Trophoblast cell (in vitro differentiated cells and primary cell): ENCODE data around the gene HSPE1.

ENCODE experiments used
- DNase-seq, 2 donors: peaks; one replicate each; pipeline ENCODE4 v3.0.0-alpha.2; 2016
- H2AFZ ChIP-seq: 2 replicates; pipeline ENCODE4 v1.6.1; 2013; ENCODE audit warnings: low read length, moderate library complexity, mild to moderate bottlenecking; ENCODE audit not compliant: insufficient read depth, poor library complexity
- H2AK5ac ChIP-seq: 2 replicates; pipeline ENCODE4 v1.6.1; 2013; ENCODE audit warnings: mild to moderate bottlenecking, low read length
- H2BK120ac ChIP-seq: 2 replicates; pipeline ENCODE4 v1.6.1; 2013; ENCODE audit warnings: low read length, mild to moderate bottlenecking, moderate library complexity; ENCODE audit not compliant: insufficient read depth, poor library complexity
- H2BK12ac ChIP-seq: 2 replicates; pipeline ENCODE4 v1.6.1; 2013; ENCODE audit warnings: mild to moderate bottlenecking, low read length, moderate library complexity
- H2BK5ac ChIP-seq: 2 replicates; pipeline ENCODE4 v1.6.1; 2013; ENCODE audit warnings: low read length, low read depth, moderate library complexity, mild to moderate bottlenecking; ENCODE audit not compliant: poor library complexity
- H3K14ac ChIP-seq: 2 replicates; pipeline ENCODE4 v1.6.1; 2013; ENCODE audit warnings: mild to moderate bottlenecking, low read length
- H3K18ac ChIP-seq: 2 replicates; pipeline ENCODE4 v1.6.1; 2013; ENCODE audit warnings: mild to moderate bottlenecking, low read length
- H3K23ac ChIP-seq: 2 replicates; pipeline ENCODE4 v1.6.1; 2013; ENCODE audit warnings: low read length
- H3K27ac ChIP-seq: 2 replicates; pipeline ENCODE4 v1.5.1; 2013; ENCODE audit warnings: low read depth, mild to moderate bottlenecking, inconsistent platforms, low read length, moderate library complexity
- H3K27me3 ChIP-seq: 2 replicates; pipeline ENCODE4 v1.6.1; 2013; ENCODE audit warnings: inconsistent platforms, mild to moderate bottlenecking, low read length, moderate library complexity; ENCODE audit not compliant: insufficient read depth
- H3K36me3 ChIP-seq, 2 experiments: 1 replicate in 1 of 2; 2 replicates in 1 of 2; pipeline ENCODE4 v1.6.1; 2013; ENCODE audit warnings: low read length in 2 of 2, mild to moderate bottlenecking in 2 of 2, moderate library complexity in 1 of 2; ENCODE audit not compliant: insufficient read depth in 2 of 2, control insufficient read depth in 1 of 2
- H3K4ac ChIP-seq: 2 replicates; pipeline ENCODE4 v1.6.1; 2013; ENCODE audit warnings: low read depth, mild to moderate bottlenecking, low read length, moderate library complexity
- H3K4me1 ChIP-seq, 2 experiments: 1 replicate in 1 of 2; 2 replicates in 1 of 2; pipeline ENCODE4 v1.6.1; 2013; ENCODE audit warnings: low read length in 2 of 2, mild to moderate bottlenecking in 2 of 2, moderate library complexity in 1 of 2; ENCODE audit not compliant: insufficient read depth in 2 of 2, control insufficient read depth in 1 of 2
- H3K4me2 ChIP-seq: 2 replicates; pipeline ENCODE4 v1.6.1; 2013; ENCODE audit warnings: inconsistent platforms, mild to moderate bottlenecking, low read length, moderate library complexity
- H3K4me3 ChIP-seq: 2 replicates; pipeline ENCODE4 v1.5.1; 2013; ENCODE audit warnings: mild to moderate bottlenecking, low read depth, low read length, inconsistent platforms
- H3K79me1 ChIP-seq: one replicate; pipeline ENCODE4 v1.6.1; 2013; ENCODE audit warnings: low read length
- H3K79me2 ChIP-seq: 2 replicates; pipeline ENCODE4 v1.6.1; 2013; ENCODE audit warnings: low read length, mild to moderate bottlenecking; ENCODE audit not compliant: control insufficient read depth, insufficient read depth, poor library complexity
- H3K9ac ChIP-seq: 2 replicates; pipeline ENCODE4 v1.6.1; 2013; ENCODE audit warnings: mild to moderate bottlenecking, low read length
- H3K9me3 ChIP-seq: 2 replicates; pipeline ENCODE4 v1.6.1; 2013; ENCODE audit warnings: low read depth, mild to moderate bottlenecking, control low read depth, inconsistent platforms, low read length; ENCODE audit not compliant: insufficient read depth
- H4K12ac ChIP-seq: 2 replicates; pipeline ENCODE4 v1.6.1; 2013; ENCODE audit warnings: low read depth, mild to moderate bottlenecking, low read length, moderate library complexity
- H4K8ac ChIP-seq: 2 replicates; pipeline ENCODE4 v1.6.1; 2013; ENCODE audit warnings: low read depth, mild to moderate bottlenecking, low read length, moderate library complexity
- H4K91ac ChIP-seq: one replicate; pipeline ENCODE4 v1.6.1; 2013; ENCODE audit warnings: low read depth, mild to moderate bottlenecking, low read length, moderate library complexity
- WGBS: extraction: QIAGEN DNeasy Blood & Tissue Kit; methylation state at CpG from one replicate; pipeline ENCODE4 v1.1.7; 2013; ENCODE audit warnings: missing lambda C conversion rate; ENCODE audit not compliant: insufficient read length, insufficient coverage; ENCODE audit errors: extremely low coverage; 5-methylcytosine and 5-hydroxymethylcytosine counted together

The HSPE1 gene

DNA sequence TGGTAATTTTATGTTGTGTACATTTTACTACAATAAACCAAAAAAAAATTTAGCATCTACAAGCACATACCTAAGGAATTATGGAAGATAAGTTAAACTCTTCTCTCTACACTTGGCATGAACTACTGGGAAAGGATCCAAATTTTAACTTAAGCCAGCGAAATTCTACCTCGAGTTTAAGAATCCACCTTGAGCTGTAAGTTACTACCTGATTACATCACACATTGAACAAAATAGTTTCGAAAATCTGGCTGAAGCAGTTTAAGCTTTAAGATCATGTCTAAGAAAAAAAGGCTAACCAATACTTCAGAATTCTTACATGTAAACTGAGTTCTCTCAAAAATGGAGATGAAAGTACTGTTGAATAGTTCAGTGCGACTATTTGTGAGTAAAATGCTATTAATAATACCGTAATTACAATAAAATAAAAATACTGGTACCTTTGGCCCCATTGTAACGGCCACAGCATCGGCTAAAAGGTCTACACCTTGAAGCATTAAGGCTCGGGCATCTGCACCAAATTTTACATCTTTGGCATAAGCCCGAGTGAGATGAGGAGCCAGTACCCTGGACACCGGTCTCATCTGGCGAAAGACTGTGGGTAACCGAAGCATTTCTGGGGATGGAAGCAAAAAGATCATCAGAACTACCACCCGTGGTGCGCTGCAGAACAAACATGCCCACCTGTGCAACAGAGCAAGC is 1.8 kb upstream of the HSPE1 start:
- H4K12ac ChIP-seq: peak overlapping the region; percentile 18
- H2AK5ac ChIP-seq: no peak overlapping the region
- no peak overlapping the region for H4K8ac ChIP-seq
- H3K79me1 ChIP-seq: peaks cover 14% of the 10 kb centered on the region
- H3K4me2 ChIP-seq: peak overlapping the region; percentile 88
- H3K79me2 ChIP-seq: peaks cover 20% of the 10 kb centered on the region
- H3K4me1 ChIP-seq: peaks cover 0 to 3% of the 10 kb centered on the region in 2 experiments
- DNase-seq: peak in 1 of 2 donors; percentile 30
- no peak overlapping the region for H2BK120ac ChIP-seq
- H3K4me3 ChIP-seq: peak overlapping the region; percentile 91
- H3K36me3 ChIP-seq: peaks cover 8 to 16% of the 10 kb centered on the region in 2 experiments
- H3K9me3 ChIP-seq: no peaks in the 10 kb centered on the region
- H3K23ac ChIP-seq: no peak overlapping the region
- peak overlapping the region; percentile 20 for H4K91ac ChIP-seq
- H3K27me3 ChIP-seq: no peaks in the 10 kb centered on the region
- H3K4ac ChIP-seq: peak overlapping the region; percentile 75
- H3K9ac ChIP-seq: peak overlapping the region; percentile 70
- WGBS: no CpG with 5 or more reads among the region's 14 CpGs
- no peak overlapping the region for H3K27ac ChIP-seq
- H3K18ac ChIP-seq: peak overlapping the region; percentile 11
- no peak overlapping the region for H3K14ac ChIP-seq
- H2BK5ac ChIP-seq: no peak overlapping the region
- peak overlapping the region; percentile 1 for H2AFZ ChIP-seq
- no peak overlapping the region for H2BK12ac ChIP-seq

DNA sequence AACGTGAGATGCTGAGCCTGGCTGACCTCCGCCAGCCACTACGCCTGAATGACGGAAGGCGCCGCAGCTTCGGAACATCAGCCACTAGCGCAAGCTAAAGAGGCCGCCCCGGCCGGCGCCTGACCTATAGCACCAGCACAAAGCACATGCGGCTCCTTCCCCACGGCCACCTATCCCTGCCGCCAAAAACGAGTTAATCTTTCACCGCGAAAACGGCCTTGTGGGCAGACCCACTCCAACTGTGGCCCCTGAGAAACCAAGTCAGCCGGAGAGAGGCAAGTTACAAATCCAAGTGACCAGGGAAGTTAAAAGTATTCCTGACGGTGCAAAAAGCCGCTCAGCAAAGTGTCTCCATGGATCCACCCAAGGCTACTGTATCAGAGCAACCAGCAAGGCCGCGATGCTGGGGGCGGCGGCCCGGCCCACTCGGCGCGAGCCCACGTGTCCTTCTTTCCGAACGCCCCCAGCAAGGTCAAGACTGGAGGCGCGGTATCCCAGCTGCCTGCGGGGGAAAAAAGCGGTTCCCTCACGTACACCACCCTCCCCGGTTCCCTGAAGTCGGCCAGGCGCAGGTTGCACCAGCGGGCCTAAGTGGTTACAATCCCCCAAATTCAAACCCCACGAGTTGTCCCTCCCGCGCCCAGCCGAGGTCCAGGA is 1.1 kb upstream of the HSPE1 start:
- Histone ChIP-seq H3K4me2 (peak overlapping the region; percentile 88), H3K23ac (no peak overlapping the region), H3K4ac (peak overlapping the region; percentile 75), H4K12ac (peak overlapping the region; percentile 68), H2AFZ (peak overlapping the region; percentile 48), H3K4me1 (peaks cover 0 to 3% of the 10 kb centered on the region in 2 experiments), H3K4me3 (peak overlapping the region; percentile 91), H3K36me3 (peaks cover 7 to 14% of the 10 kb centered on the region in 2 experiments), H3K9me3 (no peaks in the 10 kb centered on the region), H3K9ac (peak overlapping the region; percentile 87), H2AK5ac (peak overlapping the region; percentile 31), H2BK5ac (peak overlapping the region; percentile 52), H3K18ac (peak overlapping the region; percentile 71), H3K14ac (peak overlapping the region; percentile 79), H3K79me2 (peaks cover 20% of the 10 kb centered on the region), H2BK12ac (no peak overlapping the region), H3K79me1 (peaks cover 14% of the 10 kb centered on the region), H3K27ac (peak overlapping the region; percentile 90), H4K8ac (peak overlapping the region; percentile 66), H2BK120ac (no peak overlapping the region), H3K27me3 (no peaks in the 10 kb centered on the region), H4K91ac (peak overlapping the region; percentile 42)
- peak; percentile 49 to 62 for DNase-seq
- no CpG with 5 or more reads among the region's 46 CpGs for WGBS

DNA sequence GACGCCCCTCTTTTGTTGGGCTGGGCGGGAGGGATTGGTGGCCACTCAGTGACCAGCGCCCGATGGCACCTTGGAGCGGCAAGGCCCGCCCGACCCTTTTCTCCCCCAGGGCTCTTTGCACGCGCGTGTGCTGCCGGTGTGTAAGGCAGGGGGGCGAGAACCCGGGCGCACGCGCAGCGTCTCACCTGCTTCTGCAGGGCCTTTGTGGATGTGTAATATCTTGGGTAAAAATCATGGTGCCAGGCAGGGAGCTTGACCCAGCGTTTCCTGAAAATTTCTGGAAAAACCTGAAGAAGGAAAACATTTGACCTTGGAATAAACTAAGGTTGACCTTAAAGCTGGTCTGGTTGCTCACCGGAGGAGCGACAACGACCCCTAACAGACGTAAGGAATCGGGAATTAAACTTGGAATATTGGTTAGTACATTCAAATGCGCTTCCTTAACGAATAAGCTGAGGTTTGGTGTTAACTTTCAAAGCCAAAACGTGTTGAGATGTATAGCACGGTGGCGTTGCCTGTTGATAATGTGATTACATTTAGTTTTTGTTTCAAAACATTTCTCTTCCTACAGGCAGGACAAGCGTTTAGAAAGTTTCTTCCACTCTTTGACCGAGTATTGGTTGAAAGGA is 438 bp downstream of the HSPE1 start:
- Histone ChIP-seq H3K4ac (peak overlapping the region; percentile 61), H3K23ac (no peak overlapping the region), H4K8ac (peak overlapping the region; percentile 74), H3K9ac (peak overlapping the region; percentile 78), H3K27ac (peak overlapping the region; percentile 90), H3K9me3 (no peaks in the 10 kb centered on the region), H3K4me3 (peak overlapping the region; percentile 91), H3K36me3 (peaks cover 11 to 17% of the 10 kb centered on the region in 2 experiments), H2AK5ac (peak overlapping the region; percentile 4), H3K79me1 (peaks cover 14% of the 10 kb centered on the region), H3K79me2 (peaks cover 20% of the 10 kb centered on the region), H2AFZ (peak overlapping the region; percentile 75), H3K27me3 (no peaks in the 10 kb centered on the region), H2BK12ac (no peak overlapping the region), H3K4me2 (peak overlapping the region; percentile 88), H2BK5ac (peak overlapping the region; percentile 71), H2BK120ac (peak overlapping the region; percentile 85), H3K4me1 (peaks cover 0 to 3% of the 10 kb centered on the region in 2 experiments), H4K91ac (peak overlapping the region; percentile 83), H4K12ac (peak overlapping the region; percentile 45), H3K14ac (peak overlapping the region; percentile 41), H3K18ac (no peak overlapping the region)
- no CpG with 5 or more reads among the region's 30 CpGs for WGBS
- DNase-seq: peak in 1 of 2 donors; percentile 28

DNA sequence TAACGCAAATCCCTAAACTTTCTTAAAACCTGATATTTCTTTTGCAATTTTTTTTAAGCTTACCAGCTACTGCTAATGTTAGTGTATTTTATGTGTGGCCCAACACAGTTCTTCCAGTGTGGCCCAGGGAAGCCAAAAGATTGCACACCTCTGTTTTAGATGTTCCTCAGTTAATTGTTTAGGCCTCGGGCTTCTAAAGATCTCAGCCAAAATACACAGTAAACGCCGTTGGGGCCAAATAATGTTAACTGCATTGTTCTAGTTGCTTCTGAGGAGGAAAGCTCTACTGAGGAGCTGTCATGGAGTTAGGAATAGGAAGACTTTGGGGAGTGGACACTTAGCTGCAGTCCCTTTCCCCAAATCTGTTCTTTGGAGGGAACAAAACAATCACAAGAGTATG is 2.0 kb downstream of the HSPE1 start:
- Histone ChIP-seq H4K91ac (no peak overlapping the region), H3K4ac (peak overlapping the region; percentile 80)

More for the DNA sequence above, 2.0 kb downstream of the HSPE1 start:
- Histone ChIP-seq H3K4me1 (peaks cover 0 to 3% of the 10 kb centered on the region in 2 experiments), H3K14ac (no peak overlapping the region), H3K4me3 (no peak overlapping the region), H3K79me2 (peaks cover 20% of the 10 kb centered on the region), H3K27me3 (no peaks in the 10 kb centered on the region), H3K36me3 (peaks cover 9 to 11% of the 10 kb centered on the region in 2 experiments), H3K27ac (no peak overlapping the region), H2AK5ac (no peak overlapping the region), H2BK12ac (no peak overlapping the region), H3K9ac (no peak overlapping the region), H2BK5ac (no peak overlapping the region), H3K23ac (no peak overlapping the region), H3K9me3 (no peaks in the 10 kb centered on the region), H3K4me2 (peak overlapping the region; percentile 33), H4K12ac (no peak overlapping the region), H4K8ac (no peak overlapping the region), H3K18ac (no peak overlapping the region), H2AFZ (no peak overlapping the region), H2BK120ac (no peak overlapping the region), H3K79me1 (peaks cover 14% of the 10 kb centered on the region)
- no peak for DNase-seq
- WGBS: no CpG with 5 or more reads among the region's 4 CpGs
